Cerebellar nuclear complex (tissue), 1 donor: ENCODE data around the gene CYLD.

Experiments used
- DNase-seq, 2 experiments: peaks; one replicate each; lab custom pipeline; 2025; lab: John Stamatoyannopoulos, UW

Gene CYLD

DNA sequence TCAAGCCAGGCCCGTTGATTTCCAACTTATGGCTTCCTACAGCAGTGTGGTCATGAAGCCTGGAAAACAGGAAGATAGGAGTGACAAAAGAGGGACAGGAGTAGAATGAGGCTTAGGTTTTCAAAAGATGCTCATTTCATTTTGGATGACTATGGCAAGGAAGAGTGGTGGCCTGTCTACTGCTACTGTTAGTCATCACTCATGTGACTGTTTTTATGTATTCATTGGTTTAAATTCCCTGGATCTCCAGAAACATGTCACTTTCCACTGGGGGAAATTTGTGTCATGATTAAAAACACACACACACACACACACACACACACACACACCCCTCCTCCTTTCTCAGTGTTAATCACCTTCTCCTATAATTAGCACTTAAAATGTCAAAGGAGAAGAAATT is 1.1 kb upstream of the CYLD start:
- no peak for DNase-seq

DNA sequence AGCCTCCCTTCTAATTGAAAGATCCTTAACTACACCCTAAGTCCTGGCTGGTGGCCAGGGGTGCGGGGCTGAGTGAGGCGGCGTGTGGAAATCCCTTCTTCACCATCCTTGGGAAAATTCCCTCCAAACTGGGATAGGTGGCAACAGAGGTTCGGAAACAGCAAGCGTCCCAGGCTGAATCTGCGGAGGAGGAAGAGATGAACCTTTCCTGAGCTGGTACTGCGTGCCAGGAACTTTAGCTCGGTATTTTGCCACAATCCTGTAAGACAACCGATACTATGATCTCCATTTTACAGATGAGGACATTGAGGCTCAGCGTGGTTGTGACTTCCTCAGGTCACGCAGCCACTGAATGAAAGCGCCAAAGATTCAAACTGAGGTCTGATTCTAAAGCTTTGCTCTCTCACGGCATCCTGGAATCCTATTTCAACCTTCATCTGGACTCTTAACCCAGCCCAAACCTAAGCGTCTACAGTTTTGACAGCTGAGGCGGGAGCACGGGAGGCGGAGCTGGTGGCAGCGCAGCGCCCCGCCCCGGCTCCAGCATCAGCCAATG is 583 bp upstream of the CYLD start:
- DNase-seq, result no peak

DNA sequence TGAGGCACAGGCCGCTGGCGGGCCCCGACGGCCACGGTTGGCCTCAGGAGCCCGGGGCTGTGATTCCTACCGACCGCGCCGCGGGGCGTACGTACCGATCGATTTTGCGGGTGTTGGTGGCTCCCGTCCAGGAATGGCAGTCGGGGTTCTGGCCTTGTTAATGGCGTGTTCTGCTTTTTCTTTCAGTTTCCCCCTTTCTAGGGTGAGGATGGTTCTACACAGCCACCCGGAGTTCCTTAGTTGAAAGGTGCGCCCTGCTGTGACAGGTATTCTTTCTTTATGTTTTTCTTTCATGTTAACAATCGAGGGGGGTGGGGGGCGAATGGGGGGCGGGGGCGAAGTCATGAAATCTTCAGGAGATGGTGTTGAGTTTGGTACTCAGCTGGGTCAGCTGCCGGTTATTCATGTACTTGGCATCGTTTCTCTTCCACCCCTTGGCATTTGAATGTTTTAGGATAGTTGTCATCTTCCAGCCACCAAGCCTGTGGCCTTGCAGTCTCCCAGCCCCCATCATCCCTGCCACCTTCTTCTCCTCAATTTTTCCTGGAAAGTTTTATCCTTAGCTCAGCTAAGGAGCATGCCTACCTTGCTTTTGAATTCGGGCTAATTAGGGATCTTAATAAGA is 802 bp downstream of the CYLD start:
- no peak for DNase-seq

DNA sequence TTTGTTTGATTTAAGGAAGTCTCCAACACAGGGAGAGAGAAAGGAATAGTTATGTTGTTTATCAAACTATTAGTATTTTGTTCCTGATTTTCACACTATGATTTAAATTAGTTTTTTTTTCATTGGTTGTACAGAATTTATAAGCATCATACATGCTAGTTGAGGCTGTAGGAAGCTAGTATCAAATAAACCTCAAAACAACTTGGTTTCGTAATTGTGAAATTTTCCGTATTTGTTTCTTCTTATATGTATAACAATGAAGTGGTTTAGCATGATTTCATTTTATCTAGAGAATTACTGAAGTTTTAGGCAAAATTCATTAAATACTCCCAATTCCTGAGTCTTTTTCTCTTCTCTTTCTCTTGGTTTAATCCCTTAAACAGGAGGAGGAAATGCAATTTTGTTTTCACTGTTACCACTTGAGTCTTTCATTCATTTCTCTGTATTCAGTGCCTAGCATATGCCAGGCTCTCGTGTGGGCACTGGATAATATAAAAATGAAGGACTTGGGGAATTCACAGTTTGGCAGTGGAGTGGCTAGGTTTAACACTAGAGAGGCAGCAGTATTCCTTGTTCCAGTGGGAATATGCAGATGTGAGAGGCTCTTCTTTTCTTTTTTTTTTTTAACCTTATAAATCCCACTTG is 1.8 kb downstream of the CYLD start:
- DNase-seq, result no peak

DNA sequence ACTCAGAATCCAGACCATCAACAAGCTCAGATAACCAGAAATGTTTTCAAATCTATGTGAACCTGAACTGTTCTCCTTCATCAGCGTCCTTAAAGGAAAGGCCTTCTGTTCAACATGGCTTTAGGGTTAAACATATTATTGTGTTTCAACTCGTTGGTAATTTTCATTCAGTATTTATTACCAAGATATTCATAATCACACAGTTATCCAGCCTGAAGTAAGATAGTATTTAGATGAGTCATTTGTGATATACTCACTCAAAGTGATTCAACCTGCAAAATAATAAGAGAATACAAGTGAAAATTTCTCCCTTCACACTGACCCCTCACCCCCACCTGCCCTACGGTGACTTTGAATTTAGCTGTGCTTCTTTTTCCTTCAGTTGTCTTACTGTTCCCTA is 3.0 kb downstream of the CYLD start:
- no peak for DNase-seq

DNA sequence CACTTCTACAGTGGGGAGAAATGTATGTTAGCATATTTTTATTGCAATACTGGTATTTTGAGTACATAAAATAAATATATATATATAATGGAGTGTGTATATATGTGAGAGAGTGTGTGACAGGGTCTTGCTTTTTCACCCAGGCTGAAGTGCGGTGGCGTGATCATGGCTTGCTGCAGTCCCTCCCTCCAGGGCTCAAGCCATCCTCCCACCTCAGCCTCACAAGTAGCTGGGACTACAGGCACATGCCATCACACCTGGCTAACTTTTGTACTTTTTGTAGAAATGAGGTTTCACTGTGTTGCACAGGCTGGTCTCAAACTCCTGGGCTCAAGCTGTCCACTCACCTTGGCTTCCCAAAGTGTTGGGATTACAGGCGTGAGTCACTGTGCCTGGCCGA is 4.1 kb downstream of the CYLD start:
- DNase-seq, result no peak

DNA sequence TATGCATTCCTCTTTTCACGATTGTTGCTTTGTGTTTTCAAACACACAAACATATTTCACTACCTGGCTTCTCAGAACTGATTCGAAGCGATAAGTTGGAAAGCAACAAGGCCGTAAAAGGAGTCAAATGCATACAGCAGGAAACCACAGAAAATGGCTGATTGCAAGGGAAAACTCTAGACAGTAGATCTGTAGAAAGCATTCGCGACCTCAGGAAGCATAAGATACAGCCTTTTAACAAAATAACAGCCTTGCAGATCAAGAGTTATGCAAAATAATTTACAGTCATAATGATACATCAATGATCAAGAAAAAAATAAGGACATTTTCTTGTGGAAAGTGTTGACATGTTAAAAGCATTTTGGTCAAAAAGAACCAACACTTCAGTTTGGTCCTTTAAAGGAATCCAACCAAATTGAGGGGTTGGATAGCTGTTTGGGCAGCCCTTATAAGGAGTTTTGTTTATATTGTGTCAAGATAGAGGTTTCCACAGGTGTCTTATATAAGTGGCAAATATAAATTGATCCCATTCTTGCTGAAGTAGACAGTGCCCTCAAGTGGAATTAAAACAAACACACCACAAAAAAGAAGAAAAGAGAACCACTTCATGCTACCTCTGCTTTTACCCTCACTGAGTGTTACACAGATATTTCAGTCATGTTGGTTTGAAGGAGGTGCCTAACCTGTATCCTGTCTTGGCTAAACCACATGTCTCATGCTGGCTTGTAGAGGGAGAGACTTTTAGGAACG is 5.5 kb downstream of the CYLD start:
- no peak for DNase-seq

DNA sequence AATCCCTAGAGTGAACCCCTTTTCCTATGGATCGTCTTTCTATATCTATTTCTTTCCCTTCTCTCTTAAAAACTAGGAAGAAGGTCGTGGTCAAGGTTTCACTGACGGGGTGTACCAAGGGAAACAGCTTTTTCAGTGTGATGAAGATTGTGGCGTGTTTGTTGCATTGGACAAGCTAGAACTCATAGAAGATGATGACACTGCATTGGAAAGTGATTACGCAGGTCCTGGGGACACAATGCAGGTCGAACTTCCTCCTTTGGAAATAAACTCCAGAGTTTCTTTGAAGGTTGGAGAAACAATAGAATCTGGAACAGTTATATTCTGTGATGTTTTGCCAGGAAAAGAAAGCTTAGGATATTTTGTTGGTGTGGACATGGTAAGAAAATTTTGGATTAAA is 9.6 kb downstream of the CYLD start:
- DNase-seq, result no peak

DNA sequence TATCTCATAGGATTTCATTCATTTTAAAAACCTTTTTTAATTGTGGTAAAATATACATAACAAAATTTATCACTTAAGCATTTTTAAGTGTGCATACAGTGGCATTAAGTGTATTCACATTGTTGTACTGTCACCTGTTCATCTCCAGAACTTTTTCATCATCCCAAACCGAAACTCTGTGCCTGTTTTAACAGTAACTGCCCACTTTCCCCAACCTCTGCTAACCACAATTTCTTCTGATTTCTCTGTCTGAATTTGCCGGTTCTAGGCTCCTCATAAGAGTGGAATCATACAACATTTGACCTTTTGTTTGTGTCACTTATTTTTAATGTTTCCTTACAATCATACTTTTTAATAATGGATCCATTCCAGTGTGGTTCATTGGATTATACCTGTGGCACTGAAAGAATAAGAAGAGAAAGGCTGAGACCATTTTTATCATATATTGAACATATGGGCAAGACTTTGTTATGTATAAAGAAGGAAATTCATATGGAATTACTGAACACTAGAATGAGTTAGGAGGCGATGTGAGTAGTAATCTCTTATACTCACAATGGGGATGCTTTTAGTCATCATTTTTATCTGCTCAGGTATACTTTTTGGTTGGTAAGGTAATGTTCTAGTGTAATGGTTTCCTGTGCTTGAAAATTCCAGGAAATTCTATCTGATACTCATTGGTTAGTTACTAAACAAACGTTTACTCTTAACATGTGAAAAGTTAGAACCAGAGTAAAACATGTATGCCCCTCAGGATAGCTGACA is 10.8 kb downstream of the CYLD start:
- DNase-seq, result no peak

DNA sequence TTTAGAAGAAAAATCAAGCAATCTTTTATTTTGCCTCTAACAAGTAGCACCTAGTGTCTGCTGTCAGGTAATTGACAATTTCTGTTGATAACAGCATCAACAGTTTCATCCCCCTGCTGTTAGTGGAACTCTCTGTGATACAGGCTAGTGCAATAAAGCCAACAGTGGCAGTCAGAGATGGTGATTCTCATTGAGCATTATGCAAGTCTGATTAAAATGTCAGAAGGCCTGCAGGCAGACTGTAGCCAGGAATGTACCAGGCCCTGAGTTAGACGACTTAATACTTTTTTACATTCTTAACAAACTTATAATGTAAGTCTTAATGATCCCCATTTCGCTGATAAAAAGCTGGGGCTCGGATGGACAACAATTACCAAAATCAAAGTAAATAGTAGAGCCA is 14.6 kb downstream of the CYLD start:
- no peak for DNase-seq

DNA sequence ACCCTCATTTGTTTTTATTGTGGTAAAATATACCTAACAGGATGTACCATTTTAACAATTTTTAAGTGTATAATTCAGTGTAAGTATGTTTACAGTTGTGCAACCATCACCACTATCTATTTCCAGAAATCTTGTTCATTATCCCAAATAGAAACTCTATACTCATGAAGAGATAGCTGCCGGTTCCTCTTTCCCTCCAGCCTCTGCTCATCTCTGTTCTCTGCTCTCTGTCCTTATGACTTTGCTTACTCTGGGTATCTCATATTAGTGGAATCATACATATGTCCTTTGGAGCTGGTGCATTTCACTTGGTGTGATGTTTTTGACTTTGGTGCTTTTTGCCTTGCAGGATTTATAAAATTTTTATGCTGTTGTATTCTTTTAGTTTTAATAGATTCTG is 19.4 kb downstream of the CYLD start:
- no peak for DNase-seq

DNA sequence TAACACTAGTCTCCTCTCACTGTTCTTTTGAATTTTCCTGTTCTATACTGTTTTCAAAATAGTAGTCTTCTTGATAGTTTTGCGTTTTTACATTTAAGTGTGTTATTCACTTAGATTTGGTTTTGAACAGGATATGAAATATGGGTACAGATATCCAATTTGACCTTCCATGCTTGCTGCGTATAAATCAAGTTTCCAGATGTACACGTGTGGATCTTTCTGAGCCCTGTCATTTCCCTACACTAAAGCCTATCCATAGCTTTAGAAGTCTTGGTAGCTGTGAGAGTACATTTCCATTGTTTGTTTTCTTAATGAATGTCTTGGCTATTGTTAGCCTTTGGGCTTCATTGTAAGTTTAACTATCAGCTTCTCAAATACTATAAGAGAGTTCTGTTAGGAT is 20.4 kb downstream of the CYLD start:
- DNase-seq, result no peak

DNA sequence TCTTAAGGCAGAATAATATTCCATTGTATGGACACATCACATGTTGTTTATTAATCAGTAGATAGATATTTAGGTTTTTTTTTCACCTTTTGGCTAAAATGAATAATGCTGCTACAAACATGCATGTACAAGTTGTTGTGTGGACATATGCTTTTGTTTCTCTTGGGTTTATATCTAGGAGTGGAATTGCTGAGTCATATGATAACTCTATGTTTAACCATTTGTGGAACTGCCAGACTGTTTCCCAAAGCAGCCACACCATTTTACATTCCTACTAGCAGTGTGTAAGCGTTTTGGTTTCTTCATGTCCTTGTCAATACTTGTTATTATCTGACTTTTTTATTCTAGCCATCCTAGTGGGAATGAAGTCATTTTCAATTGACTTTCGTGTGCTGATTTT is 21.3 kb downstream of the CYLD start:
- no peak for DNase-seq

DNA sequence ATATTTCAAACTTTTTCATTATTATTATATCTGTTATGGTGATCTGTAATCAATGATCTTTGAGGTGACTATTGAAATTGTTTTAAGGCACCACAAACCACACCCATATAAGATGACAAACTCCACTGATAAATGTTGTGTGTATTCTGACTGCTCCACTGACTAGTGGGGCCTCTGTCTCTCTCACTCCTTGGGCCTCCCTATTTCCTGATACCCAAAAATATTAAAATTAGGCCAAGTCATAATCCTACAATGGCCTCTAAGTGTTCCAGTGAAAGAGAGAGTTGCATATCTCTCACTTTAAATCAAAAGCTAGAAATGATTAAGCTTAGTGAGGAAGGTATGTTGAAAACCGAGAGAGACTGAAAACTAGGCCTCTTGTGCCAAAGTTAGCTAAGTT is 23.4 kb downstream of the CYLD start:
- no peak for DNase-seq

DNA sequence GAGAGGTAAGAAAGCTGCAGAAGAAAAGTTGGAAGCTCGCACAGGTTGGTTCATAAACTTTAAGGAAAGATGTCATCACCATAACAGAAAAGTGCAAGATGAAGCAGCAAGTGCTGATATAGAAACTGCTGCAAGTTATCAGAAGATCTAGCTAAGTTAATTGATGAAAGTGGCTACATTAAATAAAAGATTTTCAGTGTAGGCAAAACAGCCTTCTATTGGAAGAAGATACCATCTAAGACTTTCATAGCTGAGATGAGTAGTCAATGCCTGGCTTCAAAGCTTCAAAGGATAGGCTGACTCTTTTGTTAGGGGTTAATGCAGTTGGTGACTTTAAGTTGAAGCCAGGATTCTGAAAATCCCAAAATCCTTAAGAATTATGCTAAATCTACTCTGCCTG is 24.0 kb downstream of the CYLD start:
- DNase-seq, result no peak

DNA sequence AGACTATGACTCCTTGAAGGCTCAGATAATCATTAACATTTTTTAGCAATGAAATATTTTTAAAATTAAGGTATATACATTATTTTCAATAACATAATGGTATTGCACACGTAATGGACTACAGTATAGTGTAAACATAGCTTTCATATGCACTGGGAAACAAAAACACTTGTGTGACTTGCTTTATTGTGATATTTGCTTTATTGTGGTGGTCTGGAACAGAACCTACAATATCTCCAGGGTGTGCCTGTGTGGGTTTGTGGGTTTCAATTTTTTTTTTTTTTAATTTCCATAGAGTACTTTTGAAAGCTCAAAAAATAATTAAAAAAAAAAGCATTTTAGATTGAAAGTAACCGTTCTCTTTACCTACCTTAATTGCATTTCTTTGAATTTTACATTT is 25.3 kb downstream of the CYLD start:
- DNase-seq, result no peak

DNA sequence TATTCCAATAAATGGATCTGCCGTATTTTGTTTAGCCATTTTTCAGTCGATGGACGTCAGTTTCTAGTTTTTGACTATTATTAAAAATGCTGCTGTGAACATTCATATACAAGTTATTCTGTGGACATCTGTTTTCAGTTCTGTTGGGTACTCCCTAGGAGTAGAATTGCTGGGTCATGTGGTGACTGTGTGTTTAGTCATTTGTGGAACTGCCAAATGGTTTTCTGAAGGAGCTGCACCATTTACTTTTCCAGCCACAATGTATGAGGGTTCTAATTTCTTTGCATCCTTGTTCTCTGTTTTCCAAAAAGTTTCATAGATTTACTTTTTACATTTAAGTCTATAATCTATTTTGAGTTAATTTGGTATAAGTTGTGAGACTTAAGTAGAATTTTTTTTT is 29.5 kb downstream of the CYLD start:
- DNase-seq, result no peak

DNA sequence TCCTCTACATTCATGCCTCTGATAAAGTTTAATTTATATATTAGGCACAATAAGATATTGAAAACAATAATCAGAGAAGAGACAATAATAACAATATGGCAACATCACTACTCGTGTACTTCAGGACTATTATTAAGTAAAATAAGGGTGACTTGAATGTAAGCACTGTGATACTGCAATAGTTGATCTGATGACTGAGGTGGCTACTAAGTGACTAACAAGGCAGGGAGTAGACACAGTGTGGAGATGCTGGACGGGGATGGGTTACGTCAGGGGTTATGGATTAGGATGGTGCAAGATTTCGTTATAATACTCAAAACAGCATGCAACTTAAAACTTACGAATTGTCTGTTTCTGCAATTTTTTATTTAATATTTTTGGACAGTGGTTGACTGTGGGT is 32.5 kb downstream of the CYLD start:
- DNase-seq, result no peak

DNA sequence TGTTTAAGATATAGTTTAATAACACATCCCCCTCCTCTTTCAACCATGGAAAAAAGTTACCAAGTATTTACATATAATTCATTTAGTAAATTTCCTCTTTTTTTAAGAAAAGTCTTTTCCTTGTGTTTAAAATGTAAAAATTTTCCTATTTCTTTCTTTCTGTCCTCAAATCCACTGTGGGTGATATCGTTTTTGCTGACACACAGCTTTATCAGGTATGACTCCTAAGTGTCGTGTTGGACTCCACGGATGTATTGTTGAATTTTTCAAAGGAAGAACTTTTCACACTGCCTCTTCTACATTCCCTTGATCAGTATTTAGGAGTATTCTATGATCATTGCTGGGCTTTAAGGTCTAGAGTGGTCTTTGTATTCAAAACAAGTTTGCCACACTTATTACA is 33.1 kb downstream of the CYLD start:
- no peak for DNase-seq

DNA sequence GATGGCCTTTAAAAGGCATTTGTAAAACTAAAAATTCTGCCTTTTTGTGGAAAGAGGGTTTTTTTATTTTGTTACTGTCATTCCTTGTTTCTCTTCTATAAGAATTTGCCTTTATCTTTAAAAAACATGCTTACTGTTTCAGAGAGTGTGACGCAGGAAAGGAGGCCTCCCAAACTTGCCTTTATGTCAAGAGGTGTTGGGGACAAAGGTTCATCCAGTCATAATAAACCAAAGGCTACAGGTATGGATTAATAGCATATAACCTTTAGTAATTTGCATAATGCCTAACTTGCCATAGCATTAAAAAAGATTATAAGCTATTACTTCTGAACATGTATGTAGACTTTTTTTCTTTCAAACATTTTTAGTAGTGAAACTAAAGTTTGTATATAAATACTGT is 34.2 kb downstream of the CYLD start:
- no peak for DNase-seq

DNA sequence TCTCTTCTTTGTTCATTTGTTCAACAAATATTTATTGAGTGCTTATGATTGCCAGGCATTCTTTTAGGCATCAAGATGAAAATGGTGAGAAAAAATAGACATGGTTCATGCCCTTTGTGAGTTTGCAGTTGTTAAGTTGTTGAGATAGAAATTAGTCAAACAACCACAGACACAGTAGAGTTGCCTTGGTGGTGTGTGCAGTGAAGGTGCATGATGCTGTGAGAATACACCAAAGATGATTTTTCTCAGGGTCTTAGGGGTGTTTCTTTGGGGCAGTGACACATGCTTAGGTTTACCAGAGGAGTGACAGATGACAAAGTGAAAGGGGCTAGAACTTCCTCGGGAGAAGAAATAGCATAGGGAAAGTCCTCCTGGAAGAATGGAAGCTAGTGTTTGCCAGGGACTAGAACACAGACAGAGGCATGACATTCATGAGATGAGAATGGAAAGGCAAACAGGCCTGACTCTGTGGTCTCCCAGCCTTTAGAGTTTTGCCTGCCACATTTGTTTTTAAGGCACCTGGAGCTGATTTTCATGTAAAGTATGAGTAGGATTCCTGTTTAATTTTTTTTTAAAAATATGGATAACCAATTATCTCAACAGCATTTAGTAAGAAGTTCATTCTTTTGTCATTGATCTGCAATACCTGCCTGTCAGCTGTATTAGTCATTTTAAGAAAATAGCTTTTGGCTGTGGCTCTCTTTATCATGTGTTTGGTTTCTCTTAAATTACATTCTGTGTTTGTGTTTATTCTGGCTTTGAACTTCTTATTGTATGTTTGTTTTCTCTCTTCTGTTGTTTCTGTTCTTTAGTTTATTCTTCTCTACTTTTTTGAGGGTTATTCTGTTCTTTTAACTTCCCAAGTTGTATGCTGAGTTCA is 36.6 kb downstream of the CYLD start:
- no peak for DNase-seq

DNA sequence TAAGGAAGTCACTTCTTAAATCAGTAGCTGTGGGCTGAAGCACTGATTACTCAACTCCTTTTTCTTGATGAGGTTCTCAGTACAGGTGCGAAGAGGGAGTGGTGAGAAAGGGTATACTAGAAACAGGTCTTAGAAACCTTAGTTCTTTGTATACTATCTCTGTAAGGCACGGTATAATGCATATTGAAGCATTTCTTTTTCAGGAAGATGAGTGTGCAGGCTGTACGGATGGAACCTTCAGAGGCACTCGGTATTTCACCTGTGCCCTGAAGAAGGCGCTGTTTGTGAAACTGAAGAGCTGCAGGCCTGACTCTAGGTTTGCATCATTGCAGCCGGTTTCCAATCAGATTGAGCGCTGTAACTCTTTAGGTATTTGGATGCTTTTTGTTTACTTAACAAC is 39.2 kb downstream of the CYLD start:
- DNase-seq, result no peak
